ENCODE results near the gene OPHN1.

Gene OPHN1

GRCh38 chrX:68372665-68373064 lies 60.6 kb downstream of the OPHN1 start:
- no peak overlapping the region for H3K27ac ChIP-seq
- no peak for TF ChIP-seq CTCF (conservative IDR thresholded peaks at IDR 0.05)
- TF ChIP-seq ZFX (IDR thresholded peaks at IDR 0.05) = no peak

DNA sequence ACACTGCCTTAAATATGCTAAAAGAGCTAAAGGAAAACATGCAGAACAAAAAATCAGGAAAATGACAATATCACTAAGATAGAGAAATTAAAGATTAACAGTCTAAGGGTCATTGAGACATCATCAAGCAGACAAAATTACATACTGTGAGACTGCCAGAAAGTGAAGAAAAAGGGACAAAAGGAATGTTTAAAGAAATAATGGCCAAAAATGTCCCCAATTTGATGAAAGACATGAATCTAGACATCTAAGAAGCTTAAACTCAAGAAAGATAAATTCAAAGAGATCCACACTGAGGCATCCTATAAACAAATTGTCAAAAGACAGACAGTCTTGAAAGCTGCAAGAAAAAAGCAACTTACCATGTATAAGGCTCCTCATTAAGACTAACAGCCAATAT lies 63.7 kb downstream of the OPHN1 start:
- no peak overlapping the region for H3K27ac ChIP-seq
- TF ChIP-seq ZFX (IDR thresholded peaks at IDR 0.05) = no peak
- TF ChIP-seq CTCF (conservative IDR thresholded peaks at IDR 0.05) = no peak

GRCh38 chrX:68365341-68365740 lies 68.0 kb downstream of the OPHN1 start:
- no peak for TF ChIP-seq CTCF (conservative IDR thresholded peaks at IDR 0.05)
- TF ChIP-seq ZFX (IDR thresholded peaks at IDR 0.05) = no peak
- no peak overlapping the region for H3K27ac ChIP-seq

DNA sequence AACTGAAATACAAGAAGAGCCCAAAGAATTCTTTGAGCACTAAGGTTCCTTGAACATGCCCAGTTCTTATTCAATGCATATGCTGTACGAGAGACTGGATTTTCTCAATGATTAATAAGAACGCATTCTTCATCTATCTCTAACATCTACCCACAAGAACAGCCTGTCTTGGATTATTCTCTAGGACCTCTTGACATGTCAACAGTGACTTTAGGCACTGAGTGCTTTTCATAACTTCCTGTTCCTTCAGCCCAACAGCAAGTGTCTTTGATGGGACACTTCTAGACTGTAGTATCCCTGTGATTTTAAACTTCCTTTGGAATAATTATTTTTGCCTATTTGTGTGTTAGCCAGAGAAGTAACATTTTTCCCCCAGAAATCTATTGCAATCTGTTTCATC lies 69.3 kb downstream of the OPHN1 start:
- TF ChIP-seq CTCF (conservative IDR thresholded peaks at IDR 0.05) = no peak
- no peak for TF ChIP-seq ZFX (IDR thresholded peaks at IDR 0.05)

GRCh38 chrX:68358679-68359078 lies 74.6 kb downstream of the OPHN1 start:
- TF ChIP-seq ZFX (IDR thresholded peaks at IDR 0.05) (no peak), CTCF (conservative IDR thresholded peaks at IDR 0.05) (no peak)
- H3K27ac ChIP-seq = no peak overlapping the region

More for the DNA sequence above, 69.3 kb downstream of the OPHN1 start:
- no peak overlapping the region for H3K27ac ChIP-seq

DNA sequence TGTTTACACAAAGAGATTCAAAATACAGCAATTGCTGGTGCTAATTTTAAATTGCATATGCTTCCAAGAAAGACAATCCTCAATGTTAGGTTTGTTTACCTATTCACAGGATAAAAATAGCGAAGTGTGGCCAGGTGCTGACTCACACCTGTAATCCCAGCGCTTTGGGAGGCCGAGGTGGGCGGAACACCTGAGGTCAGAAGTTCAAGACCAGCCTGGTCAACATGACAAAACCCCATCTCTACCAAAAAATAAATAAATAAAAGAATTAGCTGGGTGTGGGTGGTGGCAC lies 77.7 kb downstream of the OPHN1 start:
- TF ChIP-seq CTCF (conservative IDR thresholded peaks at IDR 0.05) (no peak), ZFX (IDR thresholded peaks at IDR 0.05) (no peak)
- peak overlapping the region; percentile 64 for H3K27ac ChIP-seq

GRCh38 chrX:68354879-68355628 lies 78.2 kb downstream of the OPHN1 start:
- no peak for TF ChIP-seq CTCF (conservative IDR thresholded peaks at IDR 0.05)
- TF ChIP-seq ZFX (IDR thresholded peaks at IDR 0.05) = no peak
- H3K27ac ChIP-seq = peak overlapping the region; percentile 24

Data from C4-2B (cell line).